Suprapubic skin (tissue), 4 donors: ENCODE measurements around the gene TRIM65. TPM values are rescaled to one million over a fixed set of nuclear protein-coding genes. Genes with fewer than 3 reads are reported as not detected.
A peak's percentile ranks its signal among the peaks of the same experiment; 100 is the strongest.

ENCODE experiments used
- DNase-seq, 2 donors: peaks; one replicate each; pipeline ENCODE4 v3.0.0-alpha.2; 2019; ENCODE audit warnings: low spot score in 2 of 2
- H3K27ac ChIP-seq: fragments of 200-600 bp; sonication (generic); one replicate; pipeline ENCODE4 v1.5.1; 2019
- H3K27me3 ChIP-seq: fragments of 200-600 bp; sonication (generic); one replicate; pipeline ENCODE4 v1.5.1; 2019
- H3K36me3 ChIP-seq: fragments of 200-600 bp; sonication (generic); one replicate; pipeline ENCODE4 v1.5.1; 2019
- H3K4me1 ChIP-seq: fragments of 200-600 bp; sonication (generic); one replicate; pipeline ENCODE4 v1.5.1; 2019
- H3K4me3 ChIP-seq: fragments of 200-600 bp; sonication (generic); one replicate; pipeline ENCODE4 v1.5.1; 2019; ENCODE audit warnings: mild to moderate bottlenecking
- H3K9me3 ChIP-seq: fragments of 200-600 bp; sonication (generic); one replicate; pipeline ENCODE4 v1.5.1; 2019
- EP300 ChIP-seq: sonication (generic); formaldehyde crosslinking; IDR thresholded peaks from one replicate; pipeline ENCODE4 v1.6.1; 2017; ENCODE audit warnings: antibody characterized with exemption
- POLR2A ChIP-seq, 2 donors: fragments of 450-650 bp; IDR thresholded peaks; one replicate each; pipeline ENCODE4 v1.6.1; 2017; ENCODE audit warnings: antibody characterized with exemption in 2 of 2, mild to moderate bottlenecking in 2 of 2, moderate library complexity in 2 of 2
- POLR2AphosphoS5 ChIP-seq, 3 donors: sonication (generic); formaldehyde crosslinking; IDR thresholded peaks; one replicate each; pipeline ENCODE4 v1.6.1; 2017; ENCODE audit warnings: antibody characterized with exemption in 3 of 3
- WGBS: methylation state at CpG from one replicate; pipeline ENCODE4 v1.1.5; 2018; 5-methylcytosine and 5-hydroxymethylcytosine counted together
- total RNA-seq, 4 donors: library from RNA; depleted of rRNA; stranded (reverse); fragments of >200 nt; gene quantifications; one replicate each; pipeline ENCODE4 v1.1.0, GENCODE V29; 2016
- TF ChIP-seq, protein P1 (sequence below), 2 donors: fragments of 200-600 bp in 1 of 2; fragments of 450-650 bp in 1 of 2; sonication (generic) in 1 of 2; IDR thresholded peaks; one replicate each; pipeline ENCODE4 v1.5.1; 2016 to 2019; ENCODE audit warnings: antibody characterized with exemption in 2 of 2, mild to moderate bottlenecking in 1 of 2, moderate library complexity in 1 of 2

The TRIM65 gene, protein sequence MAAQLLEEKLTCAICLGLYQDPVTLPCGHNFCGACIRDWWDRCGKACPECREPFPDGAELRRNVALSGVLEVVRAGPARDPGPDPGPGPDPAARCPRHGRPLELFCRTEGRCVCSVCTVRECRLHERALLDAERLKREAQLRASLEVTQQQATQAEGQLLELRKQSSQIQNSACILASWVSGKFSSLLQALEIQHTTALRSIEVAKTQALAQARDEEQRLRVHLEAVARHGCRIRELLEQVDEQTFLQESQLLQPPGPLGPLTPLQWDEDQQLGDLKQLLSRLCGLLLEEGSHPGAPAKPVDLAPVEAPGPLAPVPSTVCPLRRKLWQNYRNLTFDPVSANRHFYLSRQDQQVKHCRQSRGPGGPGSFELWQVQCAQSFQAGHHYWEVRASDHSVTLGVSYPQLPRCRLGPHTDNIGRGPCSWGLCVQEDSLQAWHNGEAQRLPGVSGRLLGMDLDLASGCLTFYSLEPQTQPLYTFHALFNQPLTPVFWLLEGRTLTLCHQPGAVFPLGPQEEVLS
- 10 to 100 TPM; 22.5 to 44.6 (median 32.1) TPM for total RNA-seq

DNA sequence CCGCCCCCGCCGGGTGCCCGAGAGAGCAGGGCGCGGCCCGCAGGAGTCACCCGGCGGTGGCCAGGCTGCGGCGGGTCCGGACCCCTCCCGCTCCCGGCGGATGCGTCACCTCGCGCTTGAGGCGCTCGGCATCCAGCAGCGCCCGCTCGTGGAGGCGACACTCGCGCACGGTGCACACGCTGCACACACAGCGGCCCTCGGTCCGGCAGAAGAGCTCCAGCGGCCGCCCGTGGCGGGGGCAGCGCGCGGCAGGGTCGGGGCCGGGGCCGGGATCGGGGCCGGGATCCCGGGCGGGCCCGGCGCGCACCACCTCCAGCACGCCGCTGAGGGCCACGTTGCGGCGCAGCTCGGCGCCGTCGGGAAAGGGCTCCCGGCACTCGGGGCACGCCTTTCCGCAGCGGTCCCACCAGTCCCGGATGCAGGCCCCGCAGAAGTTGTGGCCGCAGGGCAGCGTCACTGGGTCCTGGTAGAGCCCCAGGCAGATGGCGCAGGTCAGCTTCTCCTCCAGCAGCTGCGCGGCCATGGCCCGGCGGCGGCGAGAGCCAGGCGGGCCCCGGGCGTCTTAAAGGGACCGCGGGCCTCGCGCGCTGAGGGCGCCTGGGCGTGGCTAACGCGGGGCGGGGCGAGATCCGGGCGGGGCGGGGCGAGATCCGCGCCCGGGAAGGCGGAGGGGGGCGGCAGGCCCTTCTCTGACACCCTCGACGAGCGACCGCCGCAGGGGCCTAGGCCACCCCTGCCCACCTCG lies at the start of gene TRIM65:
TSS of gene TRIM65 (minus strand) at position 537 of the 745 bp plus-strand sequence. CDS start at position 523, 14 bp downstream.
- H3K27me3 ChIP-seq, result no peaks in the 10 kb centered on the region
- WGBS, result 0% methylated on average over 8 of the region's 102 CpGs
- H3K4me1 ChIP-seq, result peaks cover 43% of the 10 kb centered on the region
- peak within 1 kb of the TSS; percentile 58 for H3K4me3 ChIP-seq
- DNase-seq, result peak; percentile 93
- TF ChIP-seq EP300 (no peak), POLR2AphosphoS5 (IDR thresholded peaks at IDR 0.05) (peak in 2 of 3 donors; percentile 13 to 73), POLR2A (IDR thresholded peaks at IDR 0.05) (peak in 1 of 2 donors; percentile 17)
- TF ChIP-seq, protein P1, sequence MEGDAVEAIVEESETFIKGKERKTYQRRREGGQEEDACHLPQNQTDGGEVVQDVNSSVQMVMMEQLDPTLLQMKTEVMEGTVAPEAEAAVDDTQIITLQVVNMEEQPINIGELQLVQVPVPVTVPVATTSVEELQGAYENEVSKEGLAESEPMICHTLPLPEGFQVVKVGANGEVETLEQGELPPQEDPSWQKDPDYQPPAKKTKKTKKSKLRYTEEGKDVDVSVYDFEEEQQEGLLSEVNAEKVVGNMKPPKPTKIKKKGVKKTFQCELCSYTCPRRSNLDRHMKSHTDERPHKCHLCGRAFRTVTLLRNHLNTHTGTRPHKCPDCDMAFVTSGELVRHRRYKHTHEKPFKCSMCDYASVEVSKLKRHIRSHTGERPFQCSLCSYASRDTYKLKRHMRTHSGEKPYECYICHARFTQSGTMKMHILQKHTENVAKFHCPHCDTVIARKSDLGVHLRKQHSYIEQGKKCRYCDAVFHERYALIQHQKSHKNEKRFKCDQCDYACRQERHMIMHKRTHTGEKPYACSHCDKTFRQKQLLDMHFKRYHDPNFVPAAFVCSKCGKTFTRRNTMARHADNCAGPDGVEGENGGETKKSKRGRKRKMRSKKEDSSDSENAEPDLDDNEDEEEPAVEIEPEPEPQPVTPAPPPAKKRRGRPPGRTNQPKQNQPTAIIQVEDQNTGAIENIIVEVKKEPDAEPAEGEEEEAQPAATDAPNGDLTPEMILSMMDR (IDR thresholded peaks at IDR 0.05), result peak; percentile 13 to 49
- no peaks in the 10 kb centered on the region for H3K9me3 ChIP-seq
- H3K36me3 ChIP-seq, result peaks cover 48% of the 10 kb centered on the region
- H3K27ac ChIP-seq, result peak within 1 kb of the TSS; percentile 88

DNA sequence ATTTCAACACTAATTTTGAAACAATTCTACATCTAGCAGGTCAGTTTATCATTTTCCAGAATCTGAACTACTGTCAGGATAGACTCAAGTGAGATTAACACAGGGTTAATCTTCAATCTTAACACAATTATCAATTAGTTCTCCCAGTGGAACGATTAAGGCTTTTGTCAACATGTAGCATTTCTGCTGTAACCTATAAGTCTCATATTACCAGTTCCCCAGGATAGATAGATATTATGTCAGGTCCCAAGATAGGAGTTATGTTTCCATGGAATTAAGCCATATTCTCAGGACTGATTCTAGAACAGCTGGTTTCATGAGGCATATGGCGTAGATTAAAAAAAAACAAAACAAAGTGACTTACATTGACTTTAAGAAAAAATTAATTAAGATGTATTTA lies 48.5 kb upstream of the TRIM65 start:
- TF ChIP-seq POLR2A (IDR thresholded peaks at IDR 0.05), result no peak
- no peak for TF ChIP-seq EP300
- TF ChIP-seq, protein P1 (IDR thresholded peaks at IDR 0.05), result no peak
- no peak for TF ChIP-seq POLR2AphosphoS5 (IDR thresholded peaks at IDR 0.05)
- Histone ChIP-seq H3K4me3 (no peak overlapping the region), H3K36me3 (peaks cover 56% of the 10 kb centered on the region), H3K9me3 (no peaks in the 10 kb centered on the region), H3K27me3 (no peaks in the 10 kb centered on the region), H3K4me1 (peaks cover 12% of the 10 kb centered on the region), H3K27ac (no peak overlapping the region)
- DNase-seq, result no peak
- WGBS, result 61% methylated on average over 2 of the region's 2 CpGs

DNA sequence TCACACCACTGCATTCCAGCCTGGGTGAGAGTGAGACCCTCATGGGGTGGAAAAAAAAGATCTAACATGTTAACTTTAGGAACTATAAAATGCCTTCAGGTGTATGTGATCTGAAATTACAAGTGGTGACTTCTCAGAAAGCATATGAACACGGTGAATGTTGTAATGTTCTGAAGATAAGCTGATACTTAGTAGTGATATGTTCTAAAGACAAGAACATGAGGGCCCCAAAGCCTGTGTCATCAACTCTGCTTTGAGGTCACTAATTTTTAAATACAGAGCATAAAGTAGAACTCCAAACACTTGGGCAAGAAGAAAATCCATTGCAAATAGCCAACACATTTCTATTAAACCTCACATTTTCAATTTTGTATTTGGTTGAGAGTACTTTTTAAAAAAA lies 46.7 kb upstream of the TRIM65 start:
- Histone ChIP-seq H3K4me3 (no peak overlapping the region), H3K36me3 (peaks cover 39% of the 10 kb centered on the region), H3K27ac (no peak overlapping the region), H3K27me3 (no peaks in the 10 kb centered on the region), H3K9me3 (no peaks in the 10 kb centered on the region), H3K4me1 (peaks cover 16% of the 10 kb centered on the region)
- no peak for DNase-seq
- WGBS, result 78% methylated on average over 1 of the region's 1 CpG
- TF ChIP-seq EP300 (no peak), POLR2AphosphoS5 (IDR thresholded peaks at IDR 0.05) (no peak), POLR2A (IDR thresholded peaks at IDR 0.05) (no peak)
- TF ChIP-seq, protein P1 (IDR thresholded peaks at IDR 0.05), result no peak

DNA sequence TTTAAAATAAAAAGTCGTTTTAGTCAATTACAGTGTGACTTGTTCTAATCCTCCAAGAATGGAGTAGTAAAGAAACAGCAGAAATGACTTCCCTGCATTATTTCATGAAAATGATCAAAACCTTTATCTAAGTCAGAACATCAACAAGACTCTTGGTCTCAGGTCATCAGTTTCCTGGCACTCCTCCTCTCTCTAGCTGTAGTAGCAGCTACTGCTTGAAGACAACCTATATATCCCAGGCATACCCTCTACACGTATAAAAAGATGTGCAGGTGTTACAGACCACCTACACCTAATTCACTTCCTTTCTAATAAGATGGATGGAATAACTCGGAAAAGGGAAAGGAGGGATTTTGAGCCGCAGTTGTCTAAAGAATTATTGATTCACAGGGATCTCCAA lies 45.7 kb upstream of the TRIM65 start:
- H3K27me3 ChIP-seq, result no peaks in the 10 kb centered on the region
- no peaks in the 10 kb centered on the region for H3K9me3 ChIP-seq
- peaks cover 29% of the 10 kb centered on the region for H3K36me3 ChIP-seq
- no peak for DNase-seq
- TF ChIP-seq, protein P1 (IDR thresholded peaks at IDR 0.05), result no peak
- TF ChIP-seq EP300, result no peak
- TF ChIP-seq POLR2AphosphoS5 (IDR thresholded peaks at IDR 0.05), result no peak
- TF ChIP-seq POLR2A (IDR thresholded peaks at IDR 0.05), result no peak
- peaks cover 16% of the 10 kb centered on the region for H3K4me1 ChIP-seq
- WGBS, result 91% methylated on average over 4 of the region's 4 CpGs
- H3K4me3 ChIP-seq, result no peak overlapping the region
- H3K27ac ChIP-seq, result no peak overlapping the region

DNA sequence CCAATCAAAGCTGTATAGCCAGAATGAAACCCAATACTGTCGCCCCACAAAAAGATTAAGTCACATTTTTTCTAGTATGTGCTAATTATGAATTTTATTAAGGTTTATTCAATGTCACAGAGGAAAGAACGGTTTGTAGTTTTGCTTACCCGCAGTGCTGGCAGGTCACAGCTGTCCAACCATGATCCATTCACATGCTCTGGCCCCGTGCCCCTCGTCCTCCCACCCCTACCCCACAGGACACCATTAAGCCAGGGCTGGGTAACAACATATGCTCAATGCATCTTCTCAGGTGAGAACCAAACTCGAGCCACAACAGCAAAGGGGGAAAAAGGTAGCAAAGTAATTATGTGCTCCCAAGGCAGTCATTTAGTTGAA lies 44.7 kb upstream of the TRIM65 start:
- Histone ChIP-seq H3K4me1 (peaks cover 16% of the 10 kb centered on the region), H3K27ac (peak overlapping the region; percentile 59), H3K4me3 (peak overlapping the region; percentile 71), H3K27me3 (no peaks in the 10 kb centered on the region), H3K9me3 (no peaks in the 10 kb centered on the region), H3K36me3 (peaks cover 18% of the 10 kb centered on the region)
- WGBS, result 43% methylated on average over 6 of the region's 6 CpGs
- DNase-seq, result peak in 1 of 2 donors; percentile 55
- TF ChIP-seq POLR2AphosphoS5 (IDR thresholded peaks at IDR 0.05) (no peak), EP300 (no peak), POLR2A (IDR thresholded peaks at IDR 0.05) (no peak)
- TF ChIP-seq, protein P1 (IDR thresholded peaks at IDR 0.05), result no peak
